Spleen (tissue), 7 donors: ENCODE data around the gene MZF1.

ENCODE experiments used
- POLR2A ChIP-seq, 3 donors: fragments of 450-650 bp; IDR thresholded peaks; one replicate each; pipeline ENCODE4 v1.5.1; 2017; ENCODE audit warnings: antibody characterized with exemption in 3 of 3, mild to moderate bottlenecking in 1 of 3
- TF ChIP-seq, protein P1 (sequence below), 11 experiments: fragments of 200-600 bp in 7 of 11; fragments of 450-650 bp in 4 of 11; sonication (generic) in 4 of 11; IDR thresholded peaks in 8 of 11; conservative IDR thresholded peaks in 3 of 11; 1 replicate in 7 of 11; 2 replicates in 4 of 11; pipeline versions ENCODE4 v1.4.0 to v1.8.0; 2016 to 2021; ENCODE audit warnings: antibody characterized with exemption in 11 of 11, inconsistent platforms in 4 of 11, mild to moderate bottlenecking in 1 of 11
- donor health status: DM: no; HTN: no; CAD: no; lungs with moderate emphysema.
- donor health status: DM: no; HTN: no; CAD: no.
- donor health status: DM: no; HTN: no; CAD: no.

DNA sequence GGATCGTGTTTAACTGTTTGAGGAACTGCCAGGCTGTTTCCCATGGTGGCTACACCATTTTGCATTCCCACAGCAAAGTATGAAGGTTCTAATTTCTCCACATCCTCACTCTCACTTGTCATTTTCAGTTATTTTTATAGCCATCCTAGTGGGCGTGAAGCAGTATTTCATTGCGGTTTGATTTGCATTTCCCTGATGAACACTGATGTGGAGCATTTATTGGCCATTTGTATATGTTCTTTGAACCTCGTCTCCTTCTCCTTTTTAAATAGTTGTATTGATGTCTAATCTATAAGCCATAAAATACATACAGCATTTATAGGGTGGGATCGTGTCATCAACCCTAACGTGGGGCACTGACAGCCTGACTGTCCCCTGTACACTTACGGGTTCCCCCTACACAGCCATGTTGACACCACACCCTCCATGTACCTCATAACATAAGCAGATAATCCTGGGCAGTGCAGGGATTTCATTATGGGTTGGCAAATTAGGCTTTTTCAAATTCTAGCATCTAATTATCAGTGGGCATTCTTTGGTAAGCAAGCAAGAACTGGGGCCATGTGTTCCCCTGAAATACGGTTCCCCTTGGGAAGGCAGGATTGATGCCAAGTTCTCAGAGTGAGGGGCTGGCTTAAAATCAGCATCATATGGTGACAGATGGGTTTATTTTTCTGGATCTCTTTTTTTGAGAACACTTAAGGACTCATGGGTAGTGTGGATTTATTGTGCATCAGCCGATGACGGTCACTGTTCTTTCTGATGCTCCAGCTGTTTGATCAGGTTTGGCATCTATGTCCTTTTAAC, 41.9 kb downstream of the MZF1 start:
- TF ChIP-seq POLR2A (IDR thresholded peaks at IDR 0.05), result no peak
- TF ChIP-seq, protein P1, sequence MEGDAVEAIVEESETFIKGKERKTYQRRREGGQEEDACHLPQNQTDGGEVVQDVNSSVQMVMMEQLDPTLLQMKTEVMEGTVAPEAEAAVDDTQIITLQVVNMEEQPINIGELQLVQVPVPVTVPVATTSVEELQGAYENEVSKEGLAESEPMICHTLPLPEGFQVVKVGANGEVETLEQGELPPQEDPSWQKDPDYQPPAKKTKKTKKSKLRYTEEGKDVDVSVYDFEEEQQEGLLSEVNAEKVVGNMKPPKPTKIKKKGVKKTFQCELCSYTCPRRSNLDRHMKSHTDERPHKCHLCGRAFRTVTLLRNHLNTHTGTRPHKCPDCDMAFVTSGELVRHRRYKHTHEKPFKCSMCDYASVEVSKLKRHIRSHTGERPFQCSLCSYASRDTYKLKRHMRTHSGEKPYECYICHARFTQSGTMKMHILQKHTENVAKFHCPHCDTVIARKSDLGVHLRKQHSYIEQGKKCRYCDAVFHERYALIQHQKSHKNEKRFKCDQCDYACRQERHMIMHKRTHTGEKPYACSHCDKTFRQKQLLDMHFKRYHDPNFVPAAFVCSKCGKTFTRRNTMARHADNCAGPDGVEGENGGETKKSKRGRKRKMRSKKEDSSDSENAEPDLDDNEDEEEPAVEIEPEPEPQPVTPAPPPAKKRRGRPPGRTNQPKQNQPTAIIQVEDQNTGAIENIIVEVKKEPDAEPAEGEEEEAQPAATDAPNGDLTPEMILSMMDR (IDR thresholded peaks at IDR 0.05 in 8 of 11, conservative IDR thresholded peaks at IDR 0.05 in 3 of 11), result no peak
